ENCODE results near the gene DMGDH.

The DMGDH gene

GRCh38 chr5:79062436-79062835, 7.0 kb downstream of the DMGDH start:
- no peak for DNase-seq

DNA sequence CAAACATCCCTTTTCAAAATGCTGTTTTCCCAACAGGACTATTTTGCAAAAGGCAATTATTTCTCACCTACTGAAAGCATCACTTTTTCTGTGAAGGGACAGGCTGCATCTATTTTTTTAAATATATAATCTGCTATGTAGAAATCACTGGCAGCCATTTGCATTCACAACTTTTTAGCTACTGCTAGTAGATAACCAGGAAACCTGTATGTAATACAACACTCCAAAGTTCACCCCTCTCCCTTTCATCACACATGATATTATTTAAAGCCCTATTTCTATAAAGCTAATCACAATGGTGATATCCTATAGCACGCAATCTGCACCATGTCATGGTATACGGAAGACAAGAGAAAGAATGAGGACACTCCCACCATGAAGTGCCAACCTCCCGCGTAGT, 9.8 kb downstream of the DMGDH start:
- no peak for DNase-seq

GRCh38 chr5:79056847-79057246, 12.6 kb downstream of the DMGDH start:
- DNase-seq, result no peak

GRCh38 chr5:79055017-79055416, 14.5 kb downstream of the DMGDH start:
- DNase-seq, result no peak

GRCh38 chr5:79053321-79053720, 16.2 kb downstream of the DMGDH start:
- DNase-seq, result no peak

GRCh38 chr5:79050498-79050897, 19.0 kb downstream of the DMGDH start:
- DNase-seq, result no peak

- DNase-seq, result no peak
Observed at GRCh38 chr5:79048437-79048836, 21.0 kb downstream of the DMGDH start.

DNA sequence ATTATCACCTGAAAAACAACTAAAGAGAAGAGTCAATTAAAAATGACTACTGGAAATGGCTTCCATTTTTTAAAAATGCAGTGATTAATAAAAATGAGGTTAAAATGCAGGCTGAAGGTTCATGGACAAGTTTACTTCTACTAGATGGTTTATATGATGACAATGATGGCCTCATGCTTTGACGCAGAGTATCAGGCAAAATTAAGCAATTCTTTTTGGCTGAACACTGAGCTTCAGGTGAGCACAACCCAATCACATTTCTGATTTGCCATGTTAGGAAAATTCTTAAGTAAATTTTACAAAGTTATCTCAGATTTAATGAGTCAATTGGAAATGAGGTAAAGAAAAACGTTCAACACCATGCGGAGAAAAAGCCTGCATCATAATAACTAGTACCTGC, 22.3 kb downstream of the DMGDH start:
- DNase-seq, result no peak

DNA sequence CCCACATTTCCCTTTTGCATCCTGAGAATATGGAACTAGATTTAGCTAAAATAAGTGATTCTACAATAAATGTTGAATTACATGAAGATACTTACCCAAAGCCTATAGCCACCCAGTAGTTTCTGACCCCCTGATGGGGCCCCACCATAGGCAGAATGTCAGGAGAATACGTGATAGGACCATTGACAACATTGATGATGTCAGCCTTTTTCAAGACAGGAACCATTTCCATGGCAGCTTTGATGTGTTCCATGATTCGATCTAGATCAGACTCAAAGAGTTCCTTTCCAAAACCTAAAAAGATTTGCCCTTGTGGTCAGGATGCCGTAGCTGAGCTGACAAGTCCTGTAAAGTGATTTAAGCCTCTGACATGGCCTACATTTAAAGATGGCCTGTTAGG, 27.3 kb downstream of the DMGDH start:
- DNase-seq, result no peak

DNA sequence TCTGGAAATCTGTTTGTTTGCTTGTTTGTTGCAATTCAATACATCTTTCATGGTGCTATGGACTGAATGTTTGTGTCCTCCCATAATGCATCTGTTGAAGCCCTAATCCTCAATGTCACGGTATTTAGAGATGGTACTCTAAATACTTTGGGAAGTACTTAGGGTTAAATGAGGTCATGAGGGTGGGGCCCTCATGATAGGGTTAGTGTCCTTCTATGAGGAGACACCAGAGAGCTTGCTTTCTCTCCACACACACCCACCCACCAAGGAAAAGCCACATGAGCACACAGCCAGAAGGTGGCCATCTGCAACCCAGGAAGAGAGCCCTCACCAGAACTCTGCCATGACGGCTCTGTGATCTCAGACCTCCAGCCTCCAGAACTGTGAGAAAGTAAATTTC, 32.7 kb downstream of the DMGDH start:
- DNase-seq, result no peak

DNA sequence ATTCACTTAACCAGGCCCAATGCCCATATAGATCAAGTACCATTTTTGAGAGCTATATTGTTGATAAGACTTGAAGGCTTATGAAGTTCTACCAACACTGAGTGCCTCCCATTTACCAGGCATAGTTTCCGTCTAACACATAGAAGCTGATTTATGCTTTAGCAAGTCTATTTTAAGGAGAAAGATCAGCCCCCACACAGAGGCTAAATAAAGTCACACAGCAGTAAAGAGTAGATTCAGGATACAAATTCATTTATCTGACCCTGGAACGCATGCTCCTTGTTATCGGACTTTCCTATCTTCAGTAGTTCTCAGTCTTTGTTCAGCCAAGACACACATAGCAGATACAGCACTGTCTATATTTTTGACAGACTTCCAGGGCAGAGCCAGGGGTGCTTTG, 34.2 kb downstream of the DMGDH start:
- DNase-seq, result no peak

DNA sequence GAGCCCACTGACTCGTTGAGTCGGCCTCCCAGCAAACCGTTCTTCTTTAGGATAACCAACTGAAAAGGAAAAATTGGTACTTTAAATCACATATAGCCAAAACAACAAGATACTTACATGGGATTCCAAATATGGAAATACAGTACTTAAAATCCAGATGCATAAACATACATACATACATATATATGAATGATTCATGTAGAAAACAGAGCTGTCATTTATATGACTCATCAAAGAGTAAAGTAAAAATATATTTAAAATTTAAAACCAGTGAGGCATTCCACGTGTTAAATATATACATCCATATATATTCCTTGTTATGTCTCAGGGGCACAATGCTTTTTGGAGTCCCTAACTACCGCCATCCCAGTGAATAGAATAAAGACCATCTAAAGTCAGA, 36.7 kb downstream of the DMGDH start:
- no peak for DNase-seq

DNA sequence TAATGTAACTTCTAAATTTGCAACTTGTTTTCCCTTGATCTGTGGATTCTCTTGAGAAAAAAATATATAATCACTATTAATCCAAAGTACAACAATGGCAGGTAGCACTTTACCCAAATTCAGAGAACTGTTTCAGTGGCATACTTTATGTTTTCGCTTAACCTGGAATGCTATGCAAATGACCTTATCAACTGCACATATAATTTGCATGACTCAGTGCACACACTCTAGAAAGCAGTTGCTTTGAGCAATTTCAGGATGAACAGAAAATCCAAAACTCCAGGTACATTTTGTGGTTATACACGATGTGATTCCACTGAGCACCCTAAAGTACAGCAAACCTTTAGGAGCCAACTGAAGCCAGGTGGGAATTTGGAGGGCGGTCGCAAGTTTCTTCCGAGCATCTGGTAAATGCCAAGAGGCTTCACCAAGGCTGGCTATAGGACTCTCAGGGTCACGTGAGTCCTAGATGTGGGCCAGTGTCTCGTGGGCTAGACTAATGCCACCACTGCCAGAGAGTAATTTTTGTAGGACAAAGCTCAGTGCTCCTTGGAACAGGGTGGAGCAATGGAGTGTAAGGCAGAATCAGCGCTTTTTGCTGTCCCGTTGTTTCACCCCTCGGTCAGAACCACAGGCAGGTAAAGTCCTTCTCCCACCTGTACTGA, 37.3 kb downstream of the DMGDH start:
- no peak for DNase-seq

GRCh38 chr5:79031485-79031867, 38.0 kb downstream of the DMGDH start:
- no peak for DNase-seq

DNA sequence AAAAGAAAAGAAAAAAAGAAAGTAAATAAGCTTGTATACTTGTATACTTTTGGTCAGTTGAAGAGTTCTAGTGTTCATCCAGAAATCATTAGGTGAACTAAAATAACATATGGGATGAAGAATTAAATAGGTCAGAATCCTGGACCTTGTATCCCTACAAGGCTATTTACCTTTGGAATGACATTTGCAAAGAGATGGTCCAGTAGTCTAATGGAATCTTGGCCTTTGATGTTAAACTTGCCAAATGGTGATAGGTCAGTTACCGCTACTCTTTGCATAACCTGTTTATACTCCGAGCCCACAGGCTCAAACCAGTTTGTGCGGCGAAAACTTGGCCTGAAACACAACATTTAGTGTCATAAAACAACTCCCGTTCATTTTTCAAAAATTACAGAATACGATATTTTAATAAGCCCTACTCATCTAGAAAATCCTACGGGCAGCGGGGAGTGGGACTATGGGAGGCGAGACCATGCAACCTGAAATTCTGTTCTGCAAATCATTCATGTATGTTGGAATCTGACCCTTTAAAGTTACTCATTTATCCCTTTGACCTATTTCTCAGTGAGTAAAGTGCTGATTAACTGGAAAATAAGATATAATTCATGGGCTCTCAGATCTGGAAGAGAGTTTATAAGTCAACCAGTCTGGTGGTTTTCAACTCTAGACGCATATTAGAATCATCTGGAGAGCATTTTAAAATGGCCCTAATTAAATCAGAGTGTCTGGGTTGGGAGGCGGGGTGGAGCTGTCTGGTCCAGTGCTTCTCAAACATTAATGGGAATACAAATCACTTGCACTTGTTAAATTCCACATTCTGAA, 38.6 kb downstream of the DMGDH start:
- DNase-seq, result no peak

DNA sequence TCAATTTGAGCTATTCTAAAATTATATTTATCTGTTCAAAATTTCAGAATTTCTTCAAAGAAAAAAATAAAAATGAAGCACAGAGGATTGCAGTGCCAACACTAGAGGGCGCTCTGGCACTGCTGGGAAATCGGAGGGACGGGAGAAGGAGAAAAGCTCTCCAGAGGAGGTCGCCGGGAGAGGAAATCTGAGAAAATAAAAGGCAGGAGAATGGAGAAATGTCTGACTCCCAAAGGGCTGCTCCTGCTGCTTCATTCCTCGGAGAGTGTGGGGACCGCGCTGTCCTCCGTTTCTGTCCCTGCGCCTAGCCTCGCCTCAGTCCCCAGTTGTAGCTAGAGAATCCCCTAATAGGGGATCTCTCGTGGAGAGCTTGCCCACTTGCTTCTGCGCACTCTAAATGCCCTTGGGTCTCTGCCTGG, 44.4 kb downstream of the DMGDH start:
- peak; percentile 57 to 64 for DNase-seq

DNA sequence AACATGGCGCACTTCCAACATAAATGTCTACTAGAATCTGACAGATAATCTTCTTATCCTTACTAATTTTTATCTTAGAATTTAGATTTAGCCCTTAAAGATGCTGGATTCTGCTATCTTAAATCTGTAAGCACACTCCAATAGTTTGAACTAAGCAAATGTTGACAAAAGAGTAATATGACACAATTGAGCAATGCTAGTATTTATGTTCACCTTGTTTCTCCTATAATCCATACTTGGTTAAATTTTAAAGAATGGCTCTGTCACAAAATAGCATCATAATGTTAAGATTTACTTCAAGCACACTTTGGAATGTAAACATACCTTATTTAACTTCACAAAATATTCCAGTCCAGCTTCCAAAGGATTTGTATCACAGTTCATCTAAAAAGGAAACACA, 45.5 kb downstream of the DMGDH start:
- DNase-seq, result no peak

DNA sequence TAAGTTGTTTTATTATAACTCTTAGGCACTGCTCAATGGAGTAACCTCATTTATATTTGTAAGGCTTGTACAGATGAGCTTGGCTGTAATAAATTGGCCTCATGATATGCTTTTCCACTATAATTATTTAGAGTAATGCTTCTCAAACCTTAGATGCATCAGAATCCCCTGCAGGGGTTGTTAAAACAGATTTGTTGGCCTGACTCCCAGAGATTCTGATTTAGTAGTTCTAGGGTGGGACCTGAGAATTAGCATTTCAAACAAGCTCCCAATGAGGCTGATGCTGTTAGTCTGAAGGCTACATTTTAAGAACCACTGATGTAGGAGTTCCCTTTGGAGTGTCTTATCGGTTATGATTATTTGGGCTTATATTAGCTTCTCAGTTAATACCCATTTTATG, 46.1 kb downstream of the DMGDH start:
- no peak for DNase-seq

DNA sequence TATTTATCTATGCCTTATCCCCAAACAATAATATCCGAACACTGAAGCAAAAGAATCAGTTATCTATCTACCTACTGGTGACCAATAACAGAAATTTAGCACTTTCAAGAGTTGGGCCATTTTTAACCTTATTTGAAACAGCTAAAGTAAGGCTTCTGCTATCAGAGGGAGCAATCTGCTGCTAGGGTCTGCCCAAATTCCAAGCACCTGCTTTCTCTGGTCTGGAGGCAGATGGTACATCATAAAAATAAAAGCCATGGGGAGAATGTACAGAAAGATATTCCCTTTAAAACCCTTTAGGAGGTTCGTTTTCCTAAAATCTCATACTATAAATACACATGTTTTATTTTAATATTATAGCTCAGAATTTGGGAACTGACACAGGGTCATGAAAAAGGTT, 46.7 kb downstream of the DMGDH start:
- no peak for DNase-seq

DNA sequence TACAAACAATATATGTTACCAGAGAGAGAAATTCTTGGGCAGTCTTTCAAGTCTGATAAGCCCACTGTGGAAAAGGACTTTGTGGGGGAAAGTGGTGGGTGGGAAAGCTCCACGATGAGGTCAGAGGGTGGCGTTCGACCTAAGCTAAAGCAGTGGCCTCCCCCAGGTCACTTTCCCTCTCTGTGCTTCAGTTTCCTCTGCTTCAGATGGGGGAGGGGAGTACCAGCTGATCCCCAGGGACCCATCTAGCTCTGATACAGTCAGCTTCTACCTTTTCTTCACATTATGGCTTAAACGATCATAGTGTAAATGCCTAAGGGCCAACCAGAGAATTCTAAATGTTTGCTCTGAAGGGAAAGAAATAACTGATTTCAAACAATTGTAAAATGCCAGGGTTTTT, 47.7 kb downstream of the DMGDH start:
- DNase-seq, result no peak

DNA sequence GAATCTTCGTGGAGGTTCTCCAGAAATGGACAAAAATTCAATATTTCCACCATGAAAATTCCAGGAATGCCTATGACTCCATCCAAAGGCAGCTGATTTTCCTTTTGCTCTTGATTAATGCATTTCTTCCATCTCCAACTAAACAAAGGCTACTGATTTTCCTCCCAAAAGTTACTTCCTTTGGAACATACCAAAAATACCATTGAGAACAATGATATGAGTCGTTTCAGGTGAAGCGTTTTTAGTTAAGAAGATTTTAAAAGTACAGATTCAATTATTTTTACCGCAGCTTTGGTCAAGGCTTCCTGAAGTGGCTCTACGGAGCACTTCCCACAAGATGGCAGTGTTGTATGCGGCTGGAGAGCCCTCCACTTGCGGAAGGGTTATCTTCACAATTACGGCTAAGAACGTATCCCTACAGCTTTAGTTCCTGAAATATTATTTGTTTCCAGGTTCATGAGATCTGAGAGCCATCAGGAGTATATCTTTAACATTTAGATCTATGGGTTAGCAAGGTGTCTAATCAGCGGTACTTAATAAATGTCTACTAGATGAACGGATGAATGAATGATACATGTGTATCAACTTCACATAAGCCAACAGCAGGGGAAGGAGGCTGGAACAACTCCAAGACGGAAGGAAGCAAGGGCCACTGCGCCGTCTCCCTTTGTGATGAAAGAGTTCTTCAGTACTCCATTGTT, 48.5 kb downstream of the DMGDH start:
- DNase-seq, result peak; percentile 66 to 72

DNA sequence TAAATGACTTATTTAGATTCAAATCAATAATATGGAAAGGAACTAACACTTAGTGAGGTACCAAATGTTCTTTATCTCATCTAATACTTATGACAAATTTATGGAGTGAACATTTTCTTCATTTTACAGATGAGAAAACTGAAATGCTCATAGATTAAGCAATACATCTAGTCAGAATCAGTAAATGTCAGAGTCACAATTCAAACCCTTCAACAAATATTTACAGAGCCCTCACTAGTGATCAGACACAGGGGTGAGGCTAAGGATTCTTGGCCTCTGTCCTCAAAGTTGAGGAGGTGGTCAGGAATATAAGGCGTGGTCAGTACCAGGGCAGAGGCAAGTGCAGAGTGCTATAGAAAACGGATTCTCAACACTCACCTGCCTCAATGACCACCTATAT, 54.8 kb downstream of the DMGDH start:
- no peak for DNase-seq

GRCh38 chr5:79011869-79012268, 57.6 kb downstream of the DMGDH start:
- no peak for DNase-seq
